Stimulated activated CD4-positive, alpha-beta T cell treated with anti-CD3 and anti-CD28 coated beads, Interleukin-1b, Interleukin-23, amount 100 ng/mL, for 1 hour (primary cell): ENCODE measurements around the gene CACNA1B.
"Not testable (repeated sequence)": the region's sequence is repeated elsewhere in the genome, so short reads cannot be mapped to it uniquely, and the experiment has no call there.

Experiments
- DNase-seq, 2 donors: peaks; one replicate each; pipeline ENCODE4 v3.0.0-alpha.2; 2020; ENCODE audit warnings: low read depth in 2 of 2

The CACNA1B gene

GRCh38 chr9:137866226-137867141, 11.1 kb upstream of the CACNA1B start:
- no peak for DNase-seq

GRCh38 chr9:137870432-137870831, 7.2 kb upstream of the CACNA1B start:
- no peak for DNase-seq

- DNase-seq, result no peak
Measured at GRCh38 chr9:137872296-137872695, 5.3 kb upstream of the CACNA1B start.

- DNase-seq, result no peak
Measured at GRCh38 chr9:137873408-137873807, 4.2 kb upstream of the CACNA1B start.

- no peak for DNase-seq
Measured at GRCh38 chr9:137873858-137874362, 3.7 kb upstream of the CACNA1B start.

GRCh38 chr9:137875354-137875753, 2.2 kb upstream of the CACNA1B start:
- no peak for DNase-seq

- no peak for DNase-seq
Measured at GRCh38 chr9:137875846-137876245, 1.7 kb upstream of the CACNA1B start.

- DNase-seq, result no peak
Measured at GRCh38 chr9:137876269-137876668, 1.3 kb upstream of the CACNA1B start.

- no peak for DNase-seq
Measured at GRCh38 chr9:137876781-137877386, 698 bp upstream of the CACNA1B start.

GRCh38 chr9:137878146-137878941, 762 bp downstream of the CACNA1B start:
- no peak for DNase-seq

- DNase-seq, result no peak
Measured at GRCh38 chr9:137879052-137879451, 1.5 kb downstream of the CACNA1B start.

GRCh38 chr9:137879566-137880150, 2.1 kb downstream of the CACNA1B start:
- no peak for DNase-seq

GRCh38 chr9:137880160-137880975, 2.8 kb downstream of the CACNA1B start:
- DNase-seq, result no peak

- no peak for DNase-seq
Measured at GRCh38 chr9:137880976-137881530, 3.5 kb downstream of the CACNA1B start.

- no peak for DNase-seq
Measured at GRCh38 chr9:137881591-137882505, 4.3 kb downstream of the CACNA1B start.

GRCh38 chr9:137882506-137882821, 4.9 kb downstream of the CACNA1B start:
- no peak for DNase-seq

- DNase-seq, result not testable (repeated sequence)
Measured at GRCh38 chr9:137883977-137884376, 6.4 kb downstream of the CACNA1B start.

- not testable (repeated sequence) for DNase-seq
Measured at GRCh38 chr9:137884547-137884946, 7.0 kb downstream of the CACNA1B start.

- not testable (repeated sequence) for DNase-seq
Measured at GRCh38 chr9:137885121-137885520, 7.5 kb downstream of the CACNA1B start.

- DNase-seq, result not testable (repeated sequence)
Measured at GRCh38 chr9:137888621-137889020, 11.0 kb downstream of the CACNA1B start.
